OCI-LY1 (cell line): Measurements from ENCODE around the gene MRRF.

ENCODE experiments used
- EZH2 ChIP-seq: fragments of 200-600 bp; sonication (generic), shearing (Covaris generic); IDR thresholded peaks from 2 replicates; pipeline ENCODE4 v1.8.0; 2017; ENCODE audit warnings: borderline replicate concordance, mixed run types, mild to moderate bottlenecking, antibody characterized with exemption, low read length, moderate library complexity, mixed read lengths
- TF ChIP-seq, protein P1 (sequence below): fragments of 200-600 bp; sonication (generic), shearing (Covaris generic); IDR thresholded peaks from 2 replicates; pipeline ENCODE4 v1.5.1; 2017; ENCODE audit warnings: mild to moderate bottlenecking, antibody characterized with exemption, low read length, moderate library complexity, mixed read lengths

DNA sequence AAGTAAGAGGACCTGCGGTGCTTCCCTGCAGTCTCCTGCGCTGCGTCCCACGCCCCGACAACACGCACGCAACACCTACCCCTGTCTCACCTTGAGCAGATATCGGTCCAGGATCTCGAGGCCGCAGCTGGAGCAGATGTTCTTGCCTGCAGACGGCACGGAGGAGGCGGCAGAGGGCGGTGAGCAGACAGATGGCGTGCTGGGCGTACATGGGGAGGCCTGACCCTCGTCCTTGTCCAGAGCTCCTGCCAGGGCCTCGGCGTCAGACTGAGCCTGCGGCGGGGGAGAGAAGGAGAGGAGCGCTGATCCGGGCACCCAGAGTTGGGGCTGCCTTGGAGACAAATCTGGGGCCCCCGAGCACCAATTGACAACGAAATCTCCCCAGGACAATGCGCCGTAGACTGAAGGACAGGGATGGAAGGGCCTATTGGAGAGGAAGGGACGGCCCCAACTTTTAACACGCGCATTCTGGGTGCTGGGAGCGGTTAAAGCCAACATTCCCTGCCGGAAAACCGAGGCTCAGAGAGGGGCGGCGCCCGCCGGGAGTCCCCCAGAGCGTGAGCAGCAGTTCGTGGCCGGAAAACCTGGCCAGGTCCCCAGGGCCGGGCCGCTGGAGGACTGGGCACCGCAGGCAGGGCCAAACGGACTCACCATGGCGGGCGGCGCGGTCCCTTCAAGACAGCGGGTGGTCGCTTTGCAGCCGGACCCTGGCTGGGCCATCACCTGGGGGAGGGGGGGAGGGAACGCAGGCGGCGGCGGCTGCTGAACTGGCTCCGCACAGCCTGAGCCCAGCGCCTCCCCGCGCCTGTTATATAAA lies 37.7 kb upstream of the MRRF start:
- no peak for TF ChIP-seq EZH2
- TF ChIP-seq, protein P1, sequence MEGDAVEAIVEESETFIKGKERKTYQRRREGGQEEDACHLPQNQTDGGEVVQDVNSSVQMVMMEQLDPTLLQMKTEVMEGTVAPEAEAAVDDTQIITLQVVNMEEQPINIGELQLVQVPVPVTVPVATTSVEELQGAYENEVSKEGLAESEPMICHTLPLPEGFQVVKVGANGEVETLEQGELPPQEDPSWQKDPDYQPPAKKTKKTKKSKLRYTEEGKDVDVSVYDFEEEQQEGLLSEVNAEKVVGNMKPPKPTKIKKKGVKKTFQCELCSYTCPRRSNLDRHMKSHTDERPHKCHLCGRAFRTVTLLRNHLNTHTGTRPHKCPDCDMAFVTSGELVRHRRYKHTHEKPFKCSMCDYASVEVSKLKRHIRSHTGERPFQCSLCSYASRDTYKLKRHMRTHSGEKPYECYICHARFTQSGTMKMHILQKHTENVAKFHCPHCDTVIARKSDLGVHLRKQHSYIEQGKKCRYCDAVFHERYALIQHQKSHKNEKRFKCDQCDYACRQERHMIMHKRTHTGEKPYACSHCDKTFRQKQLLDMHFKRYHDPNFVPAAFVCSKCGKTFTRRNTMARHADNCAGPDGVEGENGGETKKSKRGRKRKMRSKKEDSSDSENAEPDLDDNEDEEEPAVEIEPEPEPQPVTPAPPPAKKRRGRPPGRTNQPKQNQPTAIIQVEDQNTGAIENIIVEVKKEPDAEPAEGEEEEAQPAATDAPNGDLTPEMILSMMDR: no peak
